GM13976 (cell line): ENCODE data around the gene TP53BP2.
"Not testable (repeated sequence)": the region's sequence is repeated elsewhere in the genome, so short reads cannot be mapped to it uniquely, and the experiment has no call there.

Source experiments
- DNase-seq: peaks from one replicate; pipeline ENCODE4 v3.0.0; 2012; ENCODE audit warnings: low spot score
- CTCF ChIP-seq: IDR thresholded peaks from 2 replicates; pipeline ENCODE4 v1.5.1; 2012; ENCODE audit warnings: borderline replicate concordance, mild to moderate bottlenecking; ENCODE audit not compliant: insufficient read depth; ENCODE audit errors: extremely low read depth, missing control alignments, control extremely low read depth
- in situ Hi-C: fragments of 300-500 bp; cut with MboI; formaldehyde crosslinking; loops from one replicate; pipeline ENCODE4 v1.12.0; 2022; ENCODE audit warnings: low sequenced_read_pairs, mixed read lengths, inconsistent platforms; ENCODE audit not compliant: unreplicated experiment

The TP53BP2 gene

DNA sequence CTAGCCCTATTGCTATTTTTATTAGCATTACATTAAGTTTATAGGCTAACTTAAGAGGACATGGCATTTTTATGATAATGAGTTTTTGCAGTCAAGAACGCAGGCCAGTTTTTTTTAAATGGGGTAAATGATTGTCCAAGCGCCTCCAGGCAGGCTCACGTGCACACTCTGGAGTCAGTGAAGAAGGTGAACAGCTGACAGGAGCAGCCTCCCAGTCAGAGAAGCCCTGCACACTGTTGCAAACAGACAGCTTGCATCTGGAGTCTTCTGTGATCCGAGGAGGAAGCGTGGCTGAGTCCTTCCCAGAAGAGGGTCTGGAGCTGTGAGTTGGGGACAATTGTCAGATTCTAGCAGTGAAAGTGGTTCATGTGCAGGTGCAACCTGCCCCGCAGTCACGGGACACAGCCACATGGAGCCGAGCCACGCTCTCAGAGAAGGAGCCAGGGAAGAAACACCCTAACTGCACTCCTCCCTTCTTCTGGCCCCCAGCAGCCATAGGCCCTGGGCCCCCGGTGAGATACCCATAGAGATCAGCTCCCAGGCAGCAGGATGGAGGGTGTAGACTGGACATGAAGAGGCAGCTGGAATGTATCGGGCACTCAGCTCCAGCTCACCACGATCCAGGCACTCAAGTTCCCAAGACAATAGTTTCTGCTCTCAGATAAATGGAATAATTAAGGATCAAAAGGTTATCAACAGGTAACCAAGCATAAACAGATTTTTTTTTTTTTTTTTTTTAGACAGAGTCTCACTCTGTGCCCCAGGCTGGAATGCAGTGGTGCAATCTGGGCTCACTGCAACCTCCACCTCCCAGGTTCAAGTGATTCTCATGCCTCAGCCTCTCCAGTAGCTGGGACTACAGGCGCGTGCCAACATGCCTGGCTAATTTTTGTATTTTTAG lies 107.0 kb downstream of the TP53BP2 start:
- in situ Hi-C loops, result no loop called here
- no peak for DNase-seq
- TF ChIP-seq CTCF, result no peak

GRCh38 chr1:223737342-223737741 lies 108.4 kb downstream of the TP53BP2 start:
- no peak for DNase-seq
- no peak for TF ChIP-seq CTCF
- in situ Hi-C loops, result no loop called here

DNA sequence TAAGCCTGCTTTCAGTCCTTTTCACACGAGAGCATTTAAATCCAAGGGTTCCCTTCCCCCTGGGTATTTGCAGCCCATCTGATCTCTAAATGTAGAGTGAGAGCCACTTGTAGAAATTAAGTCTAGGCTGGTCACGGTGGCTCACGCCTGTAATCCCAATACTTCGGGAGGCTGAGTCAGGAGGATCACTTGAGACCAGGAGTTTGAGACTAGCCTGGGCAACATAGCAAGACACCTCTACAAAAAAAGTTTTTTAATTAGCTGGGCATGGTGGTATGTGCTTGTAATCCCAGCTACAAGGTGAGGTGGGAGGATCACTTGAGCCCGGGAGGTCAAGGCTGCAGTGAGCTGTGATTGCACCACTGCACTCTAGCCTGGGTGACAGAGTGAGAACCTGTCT lies 109.1 kb downstream of the TP53BP2 start:
- in situ Hi-C loops, DNase-seq: not testable (repeated sequence)

- DNase-seq, result no peak
- in situ Hi-C loops, result no loop called here
- TF ChIP-seq CTCF, result no peak
Measured at GRCh38 chr1:223733898-223734852, 111.6 kb downstream of the TP53BP2 start.

DNA sequence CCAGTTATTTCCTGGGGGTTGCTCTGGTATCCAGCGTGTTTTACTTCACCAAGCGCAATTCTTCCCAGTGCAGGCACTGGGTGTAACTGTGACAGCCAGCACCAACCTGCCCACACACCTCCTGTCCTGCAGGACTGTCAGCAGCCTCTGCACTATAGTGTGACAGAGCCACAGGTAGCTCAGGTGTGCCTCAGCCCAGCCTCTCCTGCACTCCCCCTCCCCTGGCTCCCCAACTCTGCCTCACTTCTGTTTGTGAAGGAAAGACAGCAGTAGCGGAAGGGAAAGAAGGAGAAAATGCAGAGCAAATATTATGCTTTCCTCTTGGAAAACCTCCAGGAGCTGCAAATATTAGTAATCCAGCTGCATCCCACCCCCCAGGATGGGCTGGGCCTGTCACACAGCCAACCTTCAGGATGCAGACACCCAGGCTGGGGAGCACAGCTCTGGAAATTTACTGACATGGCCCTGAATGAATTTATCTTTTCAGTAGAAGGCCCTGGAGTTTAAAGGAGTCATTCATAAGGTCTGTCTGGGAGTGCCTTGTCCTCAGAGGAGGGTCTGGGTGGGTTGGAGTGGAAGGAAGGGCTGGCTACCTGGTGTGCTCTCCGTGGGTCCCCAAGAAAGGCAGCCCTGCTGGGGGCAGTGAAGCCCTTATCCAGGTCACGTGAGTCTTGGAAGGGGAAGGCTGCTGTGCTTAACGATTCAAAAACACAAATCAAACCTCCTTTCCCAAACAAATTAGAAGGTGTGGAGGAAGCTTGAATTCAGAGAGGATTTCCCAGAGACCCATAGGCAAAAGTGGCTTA lies 112.6 kb downstream of the TP53BP2 start:
- no peak for TF ChIP-seq CTCF
- no peak for DNase-seq
- in situ Hi-C loops, result no loop called here

- TF ChIP-seq CTCF, result no peak
- in situ Hi-C loops, result no loop called here
- DNase-seq, result no peak
Measured at GRCh38 chr1:223731133-223731770, 114.5 kb downstream of the TP53BP2 start.
